ENCODE results near the gene CDH13.

The CDH13 gene

GRCh38 chr16:83599789-83600462 is 973.2 kb downstream of the CDH13 start:
- CTCF ChIA-PET = no interaction called here
- POLR2A ChIA-PET = no interaction called here
- no peak for DNase-seq (ENCODE audit: extremely low spot score)
- no peak for TF ChIP-seq CTCF (IDR thresholded peaks at IDR 0.05; ENCODE audit: control extremely low read depth, extremely low read depth, low read depth, missing control alignments)

- POLR2A ChIA-PET = no interaction called here
- CTCF ChIA-PET = interaction anchor here (1.0 to 1.8 kb wide), 2 partner anchors 9 to 11 kb away, joined by 3 to 5 read pairs; no protein-coding TSS in a partner anchor
- no peak for TF ChIP-seq CTCF (IDR thresholded peaks at IDR 0.05; ENCODE audit: control extremely low read depth, extremely low read depth, low read depth, missing control alignments)
- DNase-seq (ENCODE audit: extremely low spot score) = no peak
Measured at GRCh38 chr16:83602761-83603722, 976.3 kb downstream of the CDH13 start.

- ChIA-PET POLR2A (no interaction called here), CTCF (interaction anchor here (1.8 kb wide), 1 partner anchor 10 kb away, joined by 5 read pairs; no protein-coding TSS in a partner anchor)
- DNase-seq (ENCODE audit: extremely low spot score) = no peak
- TF ChIP-seq CTCF (IDR thresholded peaks at IDR 0.05; ENCODE audit: control extremely low read depth, extremely low read depth, low read depth, missing control alignments) = no peak
Measured at GRCh38 chr16:83603723-83604570, 977.2 kb downstream of the CDH13 start.

GRCh38 chr16:83606486-83607030 is 979.8 kb downstream of the CDH13 start:
- DNase-seq (ENCODE audit: extremely low spot score) = no peak
- no peak for TF ChIP-seq CTCF (IDR thresholded peaks at IDR 0.05; ENCODE audit: control extremely low read depth, extremely low read depth, low read depth, missing control alignments)
- CTCF ChIA-PET = interaction anchor here (1.5 kb wide), 1 partner anchor 13 kb away, joined by 5 read pairs; no protein-coding TSS in a partner anchor
- POLR2A ChIA-PET = interaction anchor here (0.6 kb wide), 1 partner anchor 1088 kb away, joined by 4 read pairs; no protein-coding TSS in a partner anchor

- no peak for DNase-seq (ENCODE audit: extremely low spot score)
- POLR2A ChIA-PET = no interaction called here
- no peak for TF ChIP-seq CTCF (IDR thresholded peaks at IDR 0.05; ENCODE audit: control extremely low read depth, extremely low read depth, low read depth, missing control alignments)
- CTCF ChIA-PET = no interaction called here
Measured at GRCh38 chr16:83609178-83609577, 982.4 kb downstream of the CDH13 start.

Data from GM10248 (cell line).